SK-N-SH (cell line): ENCODE results near the gene LRRC46. TPM values are rescaled to one million over a fixed set of nuclear protein-coding genes. Genes with fewer than 3 reads are reported as not detected.

ENCODE experiments used
- CTCF ChIA-PET: fragments of 300-600, 350-600 bp; formaldehyde crosslinking; extraction: SDS; loops from one replicate; lab custom pipeline; 2021; lab: Yijun Ruan, JAX
- POLR2A ChIA-PET: fragments of 350-600 bp; sonication (Branson Sonifier 250); formaldehyde crosslinking; extraction: SDS; loops from one replicate; lab custom pipeline; 2020; ENCODE audit warnings: antibody characterized with exemption, inconsistent platforms; lab: Yijun Ruan, JAX
- DNase-seq: peaks from one replicate; pipeline ENCODE4 v3.0.0; 2012
- H2AFZ ChIP-seq: fragments of 200-600 bp; sonication (generic); 2 replicates; pipeline ENCODE4 v1.8.1; 2016; ENCODE audit warnings: antibody characterized with exemption, mild to moderate bottlenecking, low read depth
- H3F3A ChIP-seq: fragments of 200-600 bp; sonication (generic); replicated peaks from 2 replicates; pipeline ENCODE3; 2016; ENCODE audit warnings: antibody characterized with exemption, mild to moderate bottlenecking; ENCODE audit not compliant: insufficient read depth
- H3K27ac ChIP-seq, 2 experiments: fragments of 200-500 bp in 1 of 2; fragments of 200-600 bp in 1 of 2; sonication (Bioruptor generic) in 1 of 2; sonication (generic), shearing (Covaris generic) in 1 of 2; 2 replicates each; pipeline versions ENCODE4 v1.5.1 to v1.6.1; 2014 to 2016; ENCODE audit warnings: low read depth in 2 of 2, inconsistent platforms in 1 of 2, low read length in 1 of 2, mild to moderate bottlenecking in 1 of 2, mixed read lengths in 1 of 2
- H3K27me3 ChIP-seq: fragments of 200-600 bp; sonication (generic), shearing (Covaris generic); 2 replicates; pipeline ENCODE4 v1.6.1; 2016; ENCODE audit warnings: mixed run types; ENCODE audit not compliant: insufficient read depth
- H3K36me3 ChIP-seq, 2 experiments: fragments of 200-500 bp in 1 of 2; fragments of 200-600 bp in 1 of 2; sonication (Bioruptor generic) in 1 of 2; sonication (generic) in 1 of 2; replicated peaks in 1 of 2; 2 replicates each; pipeline versions ENCODE3 to v1.5.1; 2014 to 2016; ENCODE audit warnings: low read length in 1 of 2, mild to moderate bottlenecking in 1 of 2; ENCODE audit not compliant: insufficient read depth in 2 of 2, control insufficient read depth in 1 of 2
- H3K4me1 ChIP-seq, 2 experiments: fragments of 200-500 bp in 1 of 2; fragments of 200-600 bp in 1 of 2; sonication (Bioruptor generic) in 1 of 2; sonication (generic), shearing (Covaris generic) in 1 of 2; 2 replicates each; pipeline versions ENCODE4 v1.5.1 to v1.6.1; 2014 to 2016; ENCODE audit warnings: low read depth in 1 of 2, low read length in 1 of 2, mixed run types in 1 of 2; ENCODE audit not compliant: insufficient read depth in 2 of 2, control insufficient read depth in 1 of 2
- H3K4me2 ChIP-seq: fragments of 200-600 bp; sonication (generic), shearing (Covaris generic); 2 replicates; pipeline ENCODE4 v1.6.1; 2017; ENCODE audit warnings: mixed run types
- H3K4me3 ChIP-seq, 2 experiments: fragments of 200-500 bp in 1 of 2; fragments of 200-600 bp in 1 of 2; sonication (Bioruptor generic) in 1 of 2; sonication (generic), shearing (Covaris generic) in 1 of 2; 2 replicates each; pipeline versions ENCODE4 v1.5.1 to v1.8.1; 2014 to 2016; ENCODE audit warnings: low read depth in 2 of 2, inconsistent platforms in 1 of 2, low read length in 1 of 2, mild to moderate bottlenecking in 1 of 2, mixed read lengths in 1 of 2, moderate library complexity in 1 of 2
- H3K79me2 ChIP-seq: fragments of 200-600 bp; sonication (generic); 2 replicates; pipeline ENCODE4 v1.8.1; 2017; ENCODE audit warnings: mild to moderate bottlenecking; ENCODE audit not compliant: insufficient read depth
- H3K9ac ChIP-seq: fragments of 200-600 bp; sonication (generic); 2 replicates; pipeline ENCODE4 v1.6.1; 2017; ENCODE audit warnings: mixed run types
- H3K9me2 ChIP-seq: fragments of 200-600 bp; sonication (generic); 2 replicates; pipeline ENCODE4 v1.6.1; 2017; ENCODE audit warnings: mixed run types
- H3K9me3 ChIP-seq: fragments of 200-600 bp; sonication (generic); 2 replicates; pipeline ENCODE4 v1.6.1; 2017; ENCODE audit warnings: mixed run types, mild to moderate bottlenecking, moderate library complexity
- H4K20me1 ChIP-seq: fragments of 200-600 bp; sonication (generic); 2 replicates; pipeline ENCODE4 v1.6.1; 2017; ENCODE audit warnings: mild to moderate bottlenecking, mixed run types; ENCODE audit not compliant: insufficient read depth
- CTCF ChIP-seq: fragments of 200-600 bp; sonication (generic); IDR thresholded peaks from 2 replicates; pipeline ENCODE4 v1.6.1; 2017; ENCODE audit warnings: antibody characterized with exemption, mild to moderate bottlenecking, moderate library complexity
- FOXJ3 ChIP-seq: sonication (generic); formaldehyde crosslinking; IDR thresholded peaks from 2 replicates; pipeline ENCODE4 v1.5.1; 2020; ENCODE audit warnings: mild to moderate bottlenecking, missing genetic modification reagents
- FOXM1 ChIP-seq: IDR thresholded peaks from 2 replicates; pipeline ENCODE4 v1.4.0; 2012; ENCODE audit warnings: low read depth, mild to moderate bottlenecking
- MEF2A ChIP-seq: IDR thresholded peaks from 2 replicates; pipeline ENCODE4 v1.4.0; 2012; ENCODE audit warnings: low read depth, borderline replicate concordance
- POLR2AphosphoS5 ChIP-seq: IDR thresholded peaks from 2 replicates; pipeline ENCODE4 v1.6.1; 2012; ENCODE audit warnings: low read depth, low read length
- RAD21 ChIP-seq: IDR thresholded peaks from 2 replicates; pipeline ENCODE4 v1.6.1; 2012; ENCODE audit warnings: mild to moderate bottlenecking, low read length
- RCOR1 ChIP-seq: fragments of 150-350 bp; IDR thresholded peaks from 2 replicates; pipeline ENCODE4 v1.6.1; 2017; ENCODE audit warnings: antibody characterized with exemption, low read length
- REST ChIP-seq: IDR thresholded peaks from 2 replicates; pipeline ENCODE4 v1.6.1; 2012; ENCODE audit warnings: mild to moderate bottlenecking, low read depth, low read length, moderate library complexity
- RFX5 ChIP-seq: IDR thresholded peaks from 2 replicates; pipeline ENCODE4 v1.6.1; 2012; ENCODE audit warnings: mild to moderate bottlenecking, improper control_type of control experiment, low read length
- SIN3A ChIP-seq: IDR thresholded peaks from 2 replicates; pipeline ENCODE4 v1.6.1; 2012; ENCODE audit warnings: low read depth, mild to moderate bottlenecking, low read length, moderate library complexity, borderline replicate concordance
- SMC3 ChIP-seq: IDR thresholded peaks from 2 replicates; pipeline ENCODE4 v1.6.1; 2012; ENCODE audit warnings: low read depth, low read length, improper control_type of control experiment
- WGBS: methylation state at CpG from one replicate; pipeline ENCODE4 v1.1.6; 2017; ENCODE audit warnings: low lambda C conversion rate; 5-methylcytosine and 5-hydroxymethylcytosine counted together
- polyA plus RNA-seq, 3 experiments: library from polyadenylated mRNA; depleted of rRNA; stranded (reverse); fragments of >200 nt; gene quantifications; 2 replicates each; pipeline ENCODE4 v1.2.3, GENCODE V29; 2012
- TF ChIP-seq, protein P1 (sequence below): IDR thresholded peaks from 2 replicates; pipeline ENCODE4 v1.4.0; 2012; ENCODE audit warnings: low read depth, borderline replicate concordance
- TF ChIP-seq, protein P2 (sequence below): IDR thresholded peaks from 2 replicates; pipeline ENCODE4 v1.4.0; 2012; ENCODE audit warnings: low read depth

The LRRC46 gene
- polyA plus RNA-seq, 1 of the 3 experiments (the other 2 are of a cell fraction), result 1.6 TPM

GRCh38 chr17:47800686-47801085 lies 30.8 kb upstream of the LRRC46 start:
- Histone ChIP-seq H3K9ac (no peak overlapping the region), H3K4me3 (no peak overlapping the region), H3K36me3 (no peaks in the 10 kb centered on the region), H3K79me2 (no peaks in the 10 kb centered on the region), H3K9me3 (no peaks in the 10 kb centered on the region), H3K4me1 (no peaks in the 10 kb centered on the region), H3K27me3 (peaks cover 19% of the 10 kb centered on the region), H3K4me2 (no peak overlapping the region), H4K20me1 (no peaks in the 10 kb centered on the region), H2AFZ (no peak overlapping the region)
- 70% methylated on average over 12 of the region's 12 CpGs for WGBS
- POLR2A ChIA-PET, result no interaction called here
- peak; percentile 22 for DNase-seq
- CTCF ChIA-PET, result interaction anchor here (1.3 to 5.2 kb wide), 15 partner anchors 7 to 185 kb away, joined by 3 to 88 read pairs (median 11); partner anchors contain the start of genes SCRN2 and TBX21
- TF ChIP-seq FOXJ3 (CRISPR knock-in tag), result no peak
- no peak for TF ChIP-seq POLR2AphosphoS5
- TF ChIP-seq CTCF, result no peak
- TF ChIP-seq MEF2A, result no peak
- TF ChIP-seq RAD21, result no peak
- no peak for TF ChIP-seq REST
- TF ChIP-seq, protein P1, sequence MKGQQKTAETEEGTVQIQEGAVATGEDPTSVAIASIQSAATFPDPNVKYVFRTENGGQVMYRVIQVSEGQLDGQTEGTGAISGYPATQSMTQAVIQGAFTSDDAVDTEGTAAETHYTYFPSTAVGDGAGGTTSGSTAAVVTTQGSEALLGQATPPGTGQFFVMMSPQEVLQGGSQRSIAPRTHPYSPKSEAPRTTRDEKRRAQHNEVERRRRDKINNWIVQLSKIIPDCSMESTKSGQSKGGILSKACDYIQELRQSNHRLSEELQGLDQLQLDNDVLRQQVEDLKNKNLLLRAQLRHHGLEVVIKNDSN, result no peak
- TF ChIP-seq, protein P2, sequence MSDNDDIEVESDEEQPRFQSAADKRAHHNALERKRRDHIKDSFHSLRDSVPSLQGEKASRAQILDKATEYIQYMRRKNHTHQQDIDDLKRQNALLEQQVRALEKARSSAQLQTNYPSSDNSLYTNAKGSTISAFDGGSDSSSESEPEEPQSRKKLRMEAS, result no peak
- no peak for TF ChIP-seq RFX5
- TF ChIP-seq SIN3A, result no peak
- no peak for TF ChIP-seq RCOR1
- TF ChIP-seq FOXM1, result no peak
- no peak for TF ChIP-seq SMC3
- TF ChIP-seq, all 33 proteins: peak for 0
- no peaks in the 10 kb centered on the region for H3F3A ChIP-seq
- H3K9me2 ChIP-seq, result no peaks in the 10 kb centered on the region
- no peak overlapping the region for H3K27ac ChIP-seq
